Fibroblast of the conjunctiva (primary cell): ENCODE measurements around the gene C22orf31.

Source experiments
- DNase-seq: peaks from one replicate; pipeline ENCODE4 v3.0.0-alpha.2; 2010; ENCODE audit warnings: low read depth

The C22orf31 gene

DNA sequence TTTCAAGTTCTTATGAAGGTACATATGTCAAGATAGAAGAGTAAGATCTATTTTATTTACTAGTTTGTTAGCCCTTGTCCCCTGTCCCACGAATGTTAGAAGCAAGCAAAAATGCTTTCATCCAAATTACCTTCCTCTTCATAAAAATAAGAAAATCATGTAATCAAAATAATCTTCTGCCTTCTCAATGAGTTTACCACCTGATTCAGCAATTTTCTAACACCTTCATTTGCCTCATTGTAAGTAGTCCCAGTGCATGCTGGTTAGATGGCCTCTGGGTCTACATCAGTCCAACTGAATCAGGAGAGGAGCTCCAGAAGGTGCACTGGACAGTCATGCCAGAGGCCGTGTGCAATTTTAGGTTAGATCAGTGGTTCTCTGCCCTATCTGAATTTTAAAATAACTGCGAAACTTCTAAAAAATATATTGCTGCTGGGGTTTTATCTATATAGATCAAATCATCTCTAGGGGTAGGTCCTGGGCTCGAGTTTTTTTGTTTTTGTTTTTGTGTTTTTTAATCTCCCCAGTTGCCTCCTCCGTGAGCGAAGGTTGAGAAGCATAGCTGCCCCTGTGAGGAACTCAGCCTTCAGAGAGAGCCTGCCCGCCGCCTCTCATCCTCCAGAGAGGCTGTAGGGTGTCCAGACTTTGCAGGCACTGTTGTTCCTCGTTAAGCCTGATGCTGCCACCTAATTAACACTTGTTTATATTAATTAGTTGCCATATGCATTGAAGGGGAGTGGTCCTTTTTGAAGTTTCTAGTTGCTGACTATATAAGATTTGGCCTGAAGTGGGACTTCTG lies 32.2 kb downstream of the C22orf31 start:
- DNase-seq: no peak

DNA sequence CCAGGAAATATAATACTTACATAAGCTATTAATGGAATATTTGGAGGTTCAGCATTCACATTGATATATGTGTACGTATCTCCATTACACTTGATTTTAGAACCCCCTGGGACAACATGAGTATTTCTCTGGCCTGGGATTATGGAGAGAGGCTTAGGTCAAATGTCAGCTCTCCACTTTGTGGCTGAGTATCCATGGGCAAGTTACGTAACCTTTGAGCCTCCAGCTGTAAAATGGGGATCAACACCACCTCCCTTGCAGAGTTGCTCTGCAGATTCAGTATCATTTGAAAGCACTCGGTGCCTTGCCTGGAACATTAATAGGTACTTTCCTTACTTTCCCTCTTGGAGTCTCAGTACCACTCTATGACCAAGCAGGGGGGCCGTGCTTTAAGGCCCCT lies 33.2 kb downstream of the C22orf31 start:
- DNase-seq: no peak

DNA sequence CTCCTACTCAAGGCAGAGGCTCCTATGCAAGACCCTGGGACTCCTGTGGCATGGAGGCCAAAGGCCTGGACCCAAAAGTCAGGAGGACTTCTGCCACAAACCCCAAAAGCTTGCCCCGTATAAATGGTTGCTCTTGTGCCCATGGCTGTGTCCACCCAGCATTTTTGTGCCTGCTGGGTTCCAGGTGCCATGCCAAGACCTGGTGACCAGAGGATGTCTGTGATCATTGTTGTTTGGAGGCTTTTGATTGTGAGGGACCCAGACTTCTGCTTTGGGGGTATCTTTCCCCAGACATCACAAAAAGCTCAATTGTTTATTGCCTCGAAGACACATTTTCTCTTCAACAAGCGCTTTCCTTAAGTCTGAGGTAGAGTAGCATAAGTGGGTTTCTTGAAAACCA lies 35.1 kb downstream of the C22orf31 start:
- no peak for DNase-seq

DNA sequence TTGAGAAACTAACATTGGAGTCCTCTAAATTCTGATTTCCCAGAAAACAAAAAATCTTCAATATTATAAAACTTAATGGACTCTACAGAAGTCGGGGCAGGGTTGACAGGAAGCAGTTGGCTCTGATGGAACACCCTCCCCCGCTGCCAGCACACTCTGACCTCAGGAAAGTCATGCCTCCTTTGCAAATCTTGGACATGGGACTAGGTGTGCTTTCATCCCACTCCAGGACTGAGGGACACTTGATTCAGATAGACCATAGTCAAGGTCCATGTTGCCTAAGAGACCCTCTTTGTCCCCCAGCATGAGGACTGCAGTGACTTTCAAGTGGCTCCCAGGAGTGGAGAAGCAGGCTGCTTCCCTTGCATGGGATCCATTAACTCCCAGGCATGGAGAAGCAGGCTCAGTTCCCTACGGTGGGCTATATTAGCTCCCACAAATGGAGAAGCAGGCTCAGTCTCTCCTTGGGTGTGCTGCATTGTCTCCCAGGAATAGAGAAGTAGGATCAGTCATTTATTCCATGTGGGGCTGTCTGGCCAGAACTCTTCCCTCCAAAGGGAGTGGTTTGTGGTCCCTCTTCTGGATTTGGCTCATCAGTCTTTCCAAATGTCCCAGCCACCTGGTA lies 38.3 kb downstream of the C22orf31 start:
- no peak for DNase-seq

DNA sequence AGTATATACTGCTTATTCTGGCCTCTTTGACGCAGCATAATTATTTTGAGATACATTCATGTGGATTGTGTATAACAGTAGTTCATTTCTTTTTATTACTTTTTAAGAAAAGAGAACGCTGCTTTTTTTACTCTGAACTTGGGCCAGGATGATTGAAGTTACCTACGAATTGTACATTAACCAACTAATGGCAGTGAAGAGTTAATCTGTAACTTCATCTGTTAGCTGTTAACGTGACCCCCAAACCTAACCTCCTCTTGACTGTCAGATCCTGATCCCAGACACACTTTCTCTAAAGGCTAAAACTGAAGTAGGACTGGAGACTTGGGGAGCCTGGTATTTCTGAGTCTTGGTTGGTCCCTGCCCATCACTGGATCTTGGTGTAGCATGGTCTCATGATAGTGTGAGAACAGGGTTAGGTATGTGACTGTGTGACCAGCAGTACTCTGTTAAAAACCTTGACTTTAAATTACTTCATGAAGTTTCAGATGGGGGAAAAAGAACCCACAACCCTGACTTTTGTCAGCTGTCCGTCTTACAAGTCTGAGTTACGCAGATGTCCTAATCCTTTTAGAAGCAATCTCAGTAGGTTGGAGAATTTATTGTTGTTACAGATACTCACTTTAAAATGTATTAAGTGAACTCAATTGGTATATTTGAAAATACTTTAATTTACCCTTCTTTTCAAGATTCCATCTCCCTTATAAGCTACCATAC lies 39.4 kb downstream of the C22orf31 start:
- no peak for DNase-seq

DNA sequence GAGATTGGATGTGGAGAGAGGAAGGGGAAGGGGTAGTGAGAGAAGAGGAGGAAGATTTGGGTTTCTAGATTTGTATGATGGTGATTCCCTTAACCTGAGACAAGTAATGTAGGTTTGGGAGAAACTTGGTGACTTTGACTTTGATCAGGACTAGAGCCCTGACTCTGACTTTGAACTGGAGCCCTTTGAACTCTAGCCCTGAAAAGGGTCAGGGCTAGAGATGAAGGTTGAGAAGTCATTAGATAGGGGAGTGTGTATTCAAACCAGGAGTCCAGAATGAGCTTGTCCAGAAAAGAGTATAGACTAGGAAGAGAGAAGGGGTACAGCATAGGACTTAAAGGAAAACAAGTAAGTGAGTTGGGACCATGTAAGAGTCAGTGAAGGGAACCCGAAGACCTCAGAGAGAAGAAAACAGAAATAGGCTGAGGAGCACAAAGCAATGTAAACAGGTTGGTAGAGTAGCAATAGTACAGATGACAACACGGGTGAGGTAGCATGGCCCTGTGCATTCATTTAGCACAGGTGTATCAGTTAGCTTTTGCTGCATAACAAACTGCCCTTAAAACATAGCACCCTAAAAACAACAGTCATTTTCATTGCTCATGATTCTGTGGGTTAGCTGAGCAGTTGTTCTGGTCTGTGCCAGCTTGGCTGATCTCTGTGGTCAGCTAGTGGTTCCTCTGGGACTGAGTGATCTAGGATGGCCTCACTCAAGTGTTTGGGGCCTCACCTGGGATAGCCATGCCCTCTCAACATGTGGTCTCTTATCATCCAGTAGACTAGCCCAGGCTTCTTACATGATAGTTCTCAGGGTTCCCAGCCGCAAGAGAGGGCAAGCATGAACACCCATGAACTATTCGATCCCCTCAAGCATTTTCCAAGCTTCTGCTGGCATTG lies 43.1 kb downstream of the C22orf31 start:
- no peak for DNase-seq

DNA sequence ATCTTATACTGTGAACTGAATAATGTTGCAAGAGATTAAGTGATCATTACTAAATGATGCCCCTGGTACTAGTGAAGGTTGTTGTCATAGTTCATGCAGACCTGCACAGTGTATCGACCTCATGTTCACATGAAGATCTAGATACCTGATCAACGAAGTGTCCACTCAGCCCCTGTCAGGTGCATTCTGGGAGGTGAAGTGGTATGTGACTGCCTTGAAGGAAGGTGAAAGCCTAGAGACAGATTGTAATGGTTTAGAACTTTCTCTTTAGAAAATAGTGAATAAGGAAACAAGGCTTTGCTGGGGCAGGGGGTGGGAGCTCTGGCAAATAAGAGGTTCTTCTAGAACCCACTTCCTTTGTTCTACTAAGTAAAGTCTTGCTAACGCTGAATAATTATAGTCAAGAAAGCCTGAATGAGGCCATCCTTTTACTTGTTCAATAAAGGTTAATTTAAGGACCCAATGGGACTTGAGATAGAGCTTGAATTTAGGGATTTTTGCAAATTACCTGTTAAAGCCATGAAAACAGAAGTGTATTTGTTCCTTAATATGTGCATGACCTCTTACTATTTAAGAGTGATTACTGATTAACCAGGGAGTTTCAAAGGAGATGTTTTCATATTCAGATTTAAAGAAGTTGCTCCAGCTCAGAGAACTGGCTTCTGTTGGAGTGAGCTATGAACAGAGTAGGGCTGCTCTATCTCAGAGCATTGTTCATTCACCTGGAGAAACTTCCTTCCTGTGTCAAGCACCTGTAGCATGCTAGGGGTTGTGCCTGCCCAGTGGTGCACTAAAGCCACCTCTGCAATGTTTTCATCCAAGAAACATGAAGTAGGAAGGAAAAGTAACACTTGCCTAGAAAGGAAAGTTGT lies 45.3 kb downstream of the C22orf31 start:
- no peak for DNase-seq

DNA sequence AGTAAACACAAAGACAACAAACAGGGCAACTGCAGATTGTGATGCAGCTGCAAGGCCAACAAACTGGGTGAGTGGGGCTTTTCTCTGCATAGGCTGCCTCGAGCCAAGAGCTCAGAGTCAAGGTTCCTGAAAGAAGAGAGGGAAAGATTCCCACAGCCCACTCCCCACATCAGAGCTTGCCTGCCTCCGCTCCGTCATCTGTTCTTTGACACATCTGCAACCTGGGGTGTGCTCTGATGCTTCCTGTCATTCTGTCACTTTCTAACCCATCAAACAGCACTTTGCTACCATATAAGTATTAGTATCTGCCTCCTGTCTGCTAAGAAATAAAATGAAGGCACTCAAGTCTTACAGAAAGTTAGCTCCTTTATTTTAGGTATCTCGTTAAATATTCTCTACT lies 46.9 kb downstream of the C22orf31 start:
- no peak for DNase-seq

DNA sequence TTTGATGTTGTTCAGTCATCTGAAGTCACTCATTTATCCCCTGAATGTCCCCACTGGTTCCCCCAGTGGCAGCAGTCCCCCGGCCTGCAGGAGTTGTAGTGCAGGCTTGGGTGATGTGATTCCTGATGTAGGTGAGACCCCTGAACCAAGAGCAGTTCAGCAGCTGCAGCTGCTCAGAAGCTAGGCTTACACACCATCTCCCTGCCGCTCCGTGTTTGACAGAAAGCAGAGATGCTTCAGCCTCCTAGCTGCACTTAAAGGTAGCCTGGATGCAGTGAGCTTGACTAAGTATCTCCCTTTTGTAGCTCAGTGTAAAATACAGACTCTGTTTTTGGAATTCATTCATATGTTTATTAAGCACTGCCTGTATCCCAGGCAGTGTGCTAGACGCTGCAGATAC lies 47.3 kb downstream of the C22orf31 start:
- no peak for DNase-seq

DNA sequence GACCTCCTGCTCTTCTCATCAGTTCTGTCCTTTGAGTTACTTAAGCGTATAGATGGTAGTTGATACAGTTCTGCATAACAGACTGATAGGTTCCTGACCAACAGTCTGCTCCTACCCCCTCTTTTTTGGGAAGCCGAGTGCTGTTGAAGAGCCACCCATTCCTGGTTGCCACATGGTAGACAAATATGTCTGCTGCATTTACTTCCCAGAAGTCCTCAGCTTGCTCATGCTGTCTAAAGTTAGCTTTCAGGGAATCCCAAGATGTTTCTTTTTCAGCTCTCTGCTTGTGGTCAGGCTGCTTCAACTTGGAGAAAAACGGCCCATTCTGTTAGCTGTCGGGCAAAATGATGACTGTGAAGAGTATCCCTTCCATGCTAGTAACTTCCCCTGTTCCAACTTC lies 48.7 kb downstream of the C22orf31 start:
- no peak for DNase-seq

DNA sequence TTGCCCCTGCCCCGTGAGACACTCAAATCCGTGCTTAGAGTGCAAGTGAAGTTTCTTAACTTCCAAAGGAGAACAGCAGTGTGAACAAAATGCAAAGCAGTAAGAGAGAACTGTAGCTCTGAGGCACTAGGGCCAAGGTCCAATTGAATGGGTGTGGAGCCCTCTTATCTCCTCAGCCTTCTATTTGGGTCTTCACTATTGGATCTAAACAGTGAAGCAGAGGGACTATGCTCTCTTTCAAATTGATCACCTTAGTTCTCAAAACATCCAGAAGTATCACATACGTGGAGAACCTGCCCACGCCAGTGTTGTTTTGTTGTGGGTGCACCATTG lies 49.6 kb downstream of the C22orf31 start:
- no peak for DNase-seq

DNA sequence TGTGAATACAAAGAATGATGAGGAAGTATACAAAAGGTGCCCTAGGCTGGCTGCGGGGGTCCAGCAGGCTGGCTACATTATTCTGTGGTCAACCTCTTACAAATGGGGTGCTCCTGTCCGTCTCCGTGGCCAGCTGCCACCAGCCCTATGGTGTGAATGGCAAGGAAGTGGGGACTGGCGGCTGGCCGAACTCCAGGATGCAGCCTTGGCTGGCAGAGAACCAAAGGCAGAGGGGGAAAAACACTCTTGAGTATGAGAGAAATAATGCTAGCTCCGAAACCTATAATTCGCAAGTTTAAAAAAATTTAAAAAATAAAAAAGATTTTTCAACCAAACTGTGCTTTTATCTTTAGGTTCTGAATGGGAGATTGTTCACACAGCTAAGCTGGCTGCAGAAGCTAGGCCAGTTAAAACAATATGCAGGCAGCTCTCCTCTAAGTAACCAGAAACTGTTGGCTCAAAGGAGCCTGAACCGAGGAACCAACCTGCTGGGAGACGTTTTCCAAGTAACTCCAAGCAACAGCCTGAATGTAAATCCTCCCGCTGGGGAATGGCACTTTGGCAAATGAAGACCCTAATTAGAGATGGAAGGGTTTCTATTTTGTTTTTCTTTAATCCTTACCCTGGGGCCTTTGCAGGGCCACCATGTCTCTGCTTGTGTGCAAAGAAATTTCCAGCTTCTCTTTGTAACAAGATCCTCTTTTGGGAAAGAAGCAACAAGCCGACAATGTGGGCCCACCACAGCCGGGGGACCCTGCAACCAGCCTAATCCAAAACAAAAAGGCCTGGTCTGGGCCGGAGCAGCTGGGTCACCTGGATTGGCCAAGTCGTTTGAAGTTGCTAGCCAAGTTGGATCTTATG lies 50.2 kb downstream of the C22orf31 start:
- no peak for DNase-seq

DNA sequence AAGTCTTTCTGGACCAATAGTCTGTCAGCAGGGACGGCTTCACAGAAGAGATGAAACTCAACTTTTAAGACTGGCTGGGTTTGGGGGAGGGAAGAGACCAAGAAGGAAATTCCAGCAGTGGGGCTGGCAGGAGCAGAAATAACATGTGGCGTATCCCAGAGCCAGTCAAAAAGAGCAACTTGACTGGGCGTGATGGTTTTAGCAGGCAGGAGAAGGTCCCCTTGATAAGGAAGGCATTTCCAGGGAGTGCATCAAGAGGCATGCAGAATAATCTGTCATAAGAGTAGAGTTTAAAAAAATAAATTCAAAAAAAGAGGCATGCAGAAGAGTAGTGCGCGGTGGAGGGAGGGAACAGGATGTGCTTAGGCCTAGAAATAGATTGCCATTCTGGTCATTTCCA lies 52.5 kb downstream of the C22orf31 start:
- DNase-seq: no peak
